BLaER1 (cell line): ENCODE data around the gene NDST1.

Experiments used
- H3K27ac ChIP-seq: shearing (Covaris generic); formaldehyde crosslinking; 2 replicates; pipeline ENCODE4 v1.8.1; 2022
- H3K27me3 ChIP-seq: shearing (Covaris generic); formaldehyde crosslinking; 2 replicates; pipeline ENCODE4 v1.8.1; 2022
- H3K36me3 ChIP-seq: shearing (Covaris generic); formaldehyde crosslinking; 2 replicates; pipeline ENCODE4 v1.8.1; 2022
- H3K4me1 ChIP-seq: shearing (Covaris generic); formaldehyde crosslinking; 2 replicates; pipeline ENCODE4 v1.8.1; 2022
- H3K4me2 ChIP-seq: shearing (Covaris generic); formaldehyde crosslinking; 2 replicates; pipeline ENCODE4 v1.8.1; 2022
- H3K4me3 ChIP-seq: shearing (Covaris generic); formaldehyde crosslinking; 2 replicates; pipeline ENCODE4 v1.8.1; 2022
- H3K9ac ChIP-seq: shearing (Covaris generic); formaldehyde crosslinking; 2 replicates; pipeline ENCODE4 v1.8.1; 2022
- H3K9me3 ChIP-seq: shearing (Covaris generic); formaldehyde crosslinking; 2 replicates; pipeline ENCODE4 v1.8.1; 2022
- H4K20me1 ChIP-seq: shearing (Covaris generic); formaldehyde crosslinking; 2 replicates; pipeline ENCODE4 v1.8.1; 2022
- Cebpa-rat ChIP-seq: shearing (Covaris generic); IDR thresholded peaks from 2 replicates; pipeline ENCODE4 v1.8.1; 2022

The NDST1 gene

GRCh38 chr5:150540615-150541396 is 32.9 kb downstream of the NDST1 start:
- Histone ChIP-seq H3K36me3 (peaks cover 86% of the 10 kb centered on the region), H3K27me3 (no peaks in the 10 kb centered on the region)

GRCh38 chr5:150541397-150541675 is 33.4 kb downstream of the NDST1 start:
- Histone ChIP-seq H3K27ac (no peak overlapping the region), H4K20me1 (no peaks in the 10 kb centered on the region), H3K9ac (no peak overlapping the region), H3K9me3 (no peaks in the 10 kb centered on the region; the same call in 1 of the 2 replicates), H3K4me1 (peaks cover 35% of the 10 kb centered on the region), H3K4me3 (no peak overlapping the region), H3K27me3 (no peaks in the 10 kb centered on the region), H3K4me2 (no peak overlapping the region), H3K36me3 (peaks cover 86% of the 10 kb centered on the region)
- TF ChIP-seq Cebpa-rat, result no peak

More at GRCh38 chr5:150540615-150541396, 32.9 kb downstream of the NDST1 start:
- no peak overlapping the region for H3K27ac ChIP-seq
- H3K9ac ChIP-seq, result no peak overlapping the region
- no peak overlapping the region for H3K4me2 ChIP-seq
- TF ChIP-seq Cebpa-rat, result no peak
- no peaks in the 10 kb centered on the region; the same call in 1 of the 2 replicates for H3K9me3 ChIP-seq
- no peaks in the 10 kb centered on the region for H4K20me1 ChIP-seq
- peaks cover 35% of the 10 kb centered on the region for H3K4me1 ChIP-seq
- H3K4me3 ChIP-seq, result no peak overlapping the region

- Histone ChIP-seq H4K20me1 (no peaks in the 10 kb centered on the region), H3K27ac (0 out of 2 replicates have a peak overlapping the region, but pooled peaks have one; percentile 59), H3K36me3 (peaks cover 86% of the 10 kb centered on the region), H3K4me1 (peaks cover 35% of the 10 kb centered on the region), H3K27me3 (no peaks in the 10 kb centered on the region), H3K9me3 (no peaks in the 10 kb centered on the region; the same call in 1 of the 2 replicates), H3K4me2 (no peak overlapping the region), H3K4me3 (no peak overlapping the region), H3K9ac (no peak overlapping the region)
- TF ChIP-seq Cebpa-rat, result no peak
Observed at GRCh38 chr5:150541895-150542294, 34.0 kb downstream of the NDST1 start.

GRCh38 chr5:150542933-150543445 is 35.1 kb downstream of the NDST1 start:
- Histone ChIP-seq H3K9ac (peak overlapping the region; percentile 36), H4K20me1 (no peaks in the 10 kb centered on the region), H3K4me2 (peak overlapping the region; percentile 70), H3K4me3 (no peak overlapping the region), H3K27ac (peak overlapping the region; percentile 59), H3K4me1 (peaks cover 35% of the 10 kb centered on the region), H3K36me3 (peaks cover 86% of the 10 kb centered on the region), H3K9me3 (no peaks in the 10 kb centered on the region), H3K27me3 (no peaks in the 10 kb centered on the region)
- TF ChIP-seq Cebpa-rat, result no peak

GRCh38 chr5:150544611-150545219 is 36.8 kb downstream of the NDST1 start:
- peak overlapping the region; percentile 22; the same call in 1 of the 2 replicates for H3K27ac ChIP-seq

GRCh38 chr5:150545246-150545645 is 37.3 kb downstream of the NDST1 start:
- Histone ChIP-seq H3K4me3 (no peak overlapping the region), H3K9me3 (no peaks in the 10 kb centered on the region), H4K20me1 (no peaks in the 10 kb centered on the region), H3K27ac (peak overlapping the region; percentile 22; the same call in 1 of the 2 replicates), H3K36me3 (peaks cover 86% of the 10 kb centered on the region), H3K9ac (no peak overlapping the region), H3K4me1 (peaks cover 35% of the 10 kb centered on the region), H3K4me2 (no peak overlapping the region), H3K27me3 (no peaks in the 10 kb centered on the region)
- TF ChIP-seq Cebpa-rat, result no peak

More at GRCh38 chr5:150544611-150545219, 36.8 kb downstream of the NDST1 start:
- TF ChIP-seq Cebpa-rat, result no peak
- Histone ChIP-seq H4K20me1 (no peaks in the 10 kb centered on the region), H3K27me3 (no peaks in the 10 kb centered on the region), H3K4me3 (no peak overlapping the region), H3K9ac (no peak overlapping the region), H3K4me1 (peaks cover 35% of the 10 kb centered on the region), H3K36me3 (peaks cover 86% of the 10 kb centered on the region), H3K4me2 (no peak overlapping the region), H3K9me3 (no peaks in the 10 kb centered on the region)

- H3K9ac ChIP-seq, result no peak overlapping the region
- no peaks in the 10 kb centered on the region for H3K27me3 ChIP-seq
- no peaks in the 10 kb centered on the region for H4K20me1 ChIP-seq
- TF ChIP-seq Cebpa-rat, result no peak
- no peak overlapping the region for H3K4me3 ChIP-seq
- H3K27ac ChIP-seq, result 0 out of 2 replicates have a peak overlapping the region, but pooled peaks have one; percentile 9
- H3K4me1 ChIP-seq, result peaks cover 21% of the 10 kb centered on the region
- no peak overlapping the region for H3K4me2 ChIP-seq
- H3K9me3 ChIP-seq, result no peaks in the 10 kb centered on the region
- H3K36me3 ChIP-seq, result peaks cover 88% of the 10 kb centered on the region
Observed at GRCh38 chr5:150548123-150548522, 40.2 kb downstream of the NDST1 start.

- Histone ChIP-seq H4K20me1 (no peaks in the 10 kb centered on the region), H3K36me3 (peaks cover 90% of the 10 kb centered on the region), H3K9ac (no peak overlapping the region), H3K9me3 (no peaks in the 10 kb centered on the region), H3K4me1 (peaks cover 21% of the 10 kb centered on the region), H3K4me2 (no peak overlapping the region), H3K4me3 (no peak overlapping the region), H3K27ac (no peak overlapping the region), H3K27me3 (no peaks in the 10 kb centered on the region)
- TF ChIP-seq Cebpa-rat, result no peak
Observed at GRCh38 chr5:150549735-150550134, 41.8 kb downstream of the NDST1 start.

GRCh38 chr5:150550286-150550685 is 42.4 kb downstream of the NDST1 start:
- H3K4me1 ChIP-seq, result peaks cover 24% of the 10 kb centered on the region
- TF ChIP-seq Cebpa-rat, result no peak
- H4K20me1 ChIP-seq, result no peaks in the 10 kb centered on the region
- H3K27me3 ChIP-seq, result no peaks in the 10 kb centered on the region
- H3K9ac ChIP-seq, result no peak overlapping the region
- H3K4me3 ChIP-seq, result no peak overlapping the region
- H3K27ac ChIP-seq, result no peak overlapping the region
- no peaks in the 10 kb centered on the region for H3K9me3 ChIP-seq
- peaks cover 90% of the 10 kb centered on the region for H3K36me3 ChIP-seq
- H3K4me2 ChIP-seq, result no peak overlapping the region

GRCh38 chr5:150551066-150551465 is 43.1 kb downstream of the NDST1 start:
- Histone ChIP-seq H3K36me3 (peaks cover 82% of the 10 kb centered on the region), H3K4me1 (peaks cover 32% of the 10 kb centered on the region), H4K20me1 (no peaks in the 10 kb centered on the region), H3K9ac (no peak overlapping the region), H3K27ac (no peak overlapping the region), H3K4me3 (no peak overlapping the region), H3K27me3 (no peaks in the 10 kb centered on the region), H3K4me2 (no peak overlapping the region), H3K9me3 (no peaks in the 10 kb centered on the region)
- TF ChIP-seq Cebpa-rat, result no peak
